HepG2 (cell line): ENCODE data around the gene EFEMP2. TPM values are rescaled to one million over a fixed set of nuclear protein-coding genes. Genes with fewer than 3 reads are reported as not detected.

ENCODE experiments used
- HOXA3 ChIP-seq: sonication (generic); formaldehyde crosslinking; IDR thresholded peaks from 2 replicates; pipeline ENCODE4 v1.5.0; 2020; ENCODE audit warnings: missing genetic modification reagents
- ISL2 ChIP-seq: sonication (generic); formaldehyde crosslinking; IDR thresholded peaks from 2 replicates; pipeline ENCODE4 v1.5.0; 2020; ENCODE audit warnings: missing genetic modification reagents
- NFIC ChIP-seq: IDR thresholded peaks from 2 replicates; pipeline ENCODE4 v1.6.1; 2012; ENCODE audit warnings: mild to moderate bottlenecking, low read length, inconsistent platforms
- PITX1 ChIP-seq: sonication (generic); formaldehyde crosslinking; IDR thresholded peaks from 2 replicates; pipeline ENCODE4 v1.5.1; 2020; ENCODE audit warnings: mild to moderate bottlenecking, missing genetic modification reagents
- REXO4 ChIP-seq: sonication (generic); formaldehyde crosslinking; IDR thresholded peaks from 2 replicates; pipeline ENCODE4 v1.8.0; 2022; ENCODE audit warnings: missing genetic modification reagents, mild to moderate bottlenecking, borderline replicate concordance
- RXRB ChIP-seq: IDR thresholded peaks from 2 replicates; pipeline ENCODE4 v1.6.1; 2016; ENCODE audit warnings: borderline replicate concordance, missing genetic modification reagents, missing compliant biosample characterization
- TBX3 ChIP-seq: fragments of 450-650 bp; IDR thresholded peaks from 2 replicates; pipeline ENCODE4 v1.6.1; 2017; ENCODE audit warnings: antibody characterized with exemption, mild to moderate bottlenecking, inconsistent platforms, borderline replicate concordance
- TP53 ChIP-seq: sonication (generic); formaldehyde crosslinking; conservative IDR thresholded peaks from 2 replicates; pipeline ENCODE4 v1.4.0; 2020; ENCODE audit warnings: missing genetic modification reagents
- ZNF501 ChIP-seq: sonication (generic); formaldehyde crosslinking; IDR thresholded peaks from 2 replicates; pipeline ENCODE4 v1.5.1; 2020; ENCODE audit warnings: mild to moderate bottlenecking, moderate library complexity, missing genetic modification reagents
- ZNF720 ChIP-seq: sonication (generic); formaldehyde crosslinking; IDR thresholded peaks from 2 replicates; pipeline ENCODE4 v1.4.0; 2020; ENCODE audit warnings: missing genetic modification reagents
- polyA plus RNA-seq, 8 experiments: library from polyadenylated mRNA; depleted of rRNA in 3 of 8; stranded (reverse) in 7 of 8; unstranded in 1 of 8; fragments of >200 nt; fragmentation: Illumina TruSeq in 4 of 8; extraction: Trizol in 4 of 8; gene quantifications; 2 replicates each; pipeline versions ENCODE4 v1.2.1 to v1.2.3, GENCODE V29; 2011 to 2016; ENCODE audit warnings: low read depth in 4 of 8, missing spikeins in 1 of 8, mixed read lengths in 1 of 8; ENCODE audit not compliant: insufficient read depth in 1 of 8
- total RNA-seq, 5 experiments: library from RNA; depleted of rRNA; stranded (reverse); fragments of >200 nt; fragmentation: Illumina TruSeq; extraction: Trizol; gene quantifications; 2 replicates each; pipeline ENCODE4 v1.2.3, GENCODE V29; 2016; ENCODE audit warnings: low read depth in 1 of 5
- TF ChIP-seq, protein P1 (sequence below): sonication (generic); formaldehyde crosslinking; IDR thresholded peaks from 2 replicates; pipeline ENCODE4 v1.5.1; 2020; ENCODE audit warnings: mild to moderate bottlenecking, missing genetic modification reagents, moderate library complexity
- TF ChIP-seq, protein P2 (sequence below): sonication (generic); formaldehyde crosslinking; IDR thresholded peaks from 2 replicates; pipeline ENCODE4 v1.8.0; 2022; ENCODE audit warnings: mild to moderate bottlenecking, missing genetic modification reagents, moderate library complexity
- TF ChIP-seq, protein P3 (sequence below): fragments of 450-650 bp; IDR thresholded peaks from 2 replicates; pipeline ENCODE4 v1.6.1; 2016
- TF ChIP-seq, protein P4 (sequence below): sonication (generic); formaldehyde crosslinking; conservative IDR thresholded peaks from 2 replicates; pipeline ENCODE4 v1.4.0; 2020; ENCODE audit warnings: missing genetic modification reagents
- TF ChIP-seq, protein P5 (sequence below): IDR thresholded peaks from 2 replicates; pipeline ENCODE4 v1.6.1; 2012; ENCODE audit warnings: inconsistent platforms
- TF ChIP-seq, protein P6 (sequence below): fragments of 450-650 bp; IDR thresholded peaks from 2 replicates; pipeline ENCODE4 v1.6.1; 2017
- TF ChIP-seq, protein P7 (sequence below): sonication (generic); formaldehyde crosslinking; IDR thresholded peaks from 2 replicates; pipeline ENCODE4; 2020; ENCODE audit warnings: missing genetic modification reagents, mild to moderate bottlenecking, borderline replicate concordance

Gene EFEMP2
- total and polyA plus RNA-seq, 2 of the 13 experiments (the other 11 are each of a cell fraction or from before 2014, with no cell fraction given), result 7.4 to 29.7 TPM

DNA sequence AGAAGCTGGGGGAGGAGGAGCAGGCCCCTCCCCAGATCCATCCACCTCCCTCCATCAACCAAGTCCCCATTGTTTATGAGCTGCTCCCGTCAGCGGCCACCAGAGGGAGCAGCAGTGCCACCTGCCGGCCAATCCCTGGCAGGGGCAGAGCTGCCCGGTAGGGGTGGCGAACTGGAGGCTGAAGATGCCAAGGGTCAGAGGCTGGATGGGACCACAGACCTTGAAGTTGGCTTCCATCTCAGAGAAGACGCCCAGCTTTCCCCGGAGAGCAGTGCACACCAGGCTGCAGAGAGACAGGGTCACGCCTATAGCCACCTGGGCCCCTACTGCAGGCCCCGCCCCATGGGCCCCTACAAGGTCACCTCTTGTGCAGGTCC is 12.1 kb upstream of the EFEMP2 start (continued):
- TF ChIP-seq, protein P1, sequence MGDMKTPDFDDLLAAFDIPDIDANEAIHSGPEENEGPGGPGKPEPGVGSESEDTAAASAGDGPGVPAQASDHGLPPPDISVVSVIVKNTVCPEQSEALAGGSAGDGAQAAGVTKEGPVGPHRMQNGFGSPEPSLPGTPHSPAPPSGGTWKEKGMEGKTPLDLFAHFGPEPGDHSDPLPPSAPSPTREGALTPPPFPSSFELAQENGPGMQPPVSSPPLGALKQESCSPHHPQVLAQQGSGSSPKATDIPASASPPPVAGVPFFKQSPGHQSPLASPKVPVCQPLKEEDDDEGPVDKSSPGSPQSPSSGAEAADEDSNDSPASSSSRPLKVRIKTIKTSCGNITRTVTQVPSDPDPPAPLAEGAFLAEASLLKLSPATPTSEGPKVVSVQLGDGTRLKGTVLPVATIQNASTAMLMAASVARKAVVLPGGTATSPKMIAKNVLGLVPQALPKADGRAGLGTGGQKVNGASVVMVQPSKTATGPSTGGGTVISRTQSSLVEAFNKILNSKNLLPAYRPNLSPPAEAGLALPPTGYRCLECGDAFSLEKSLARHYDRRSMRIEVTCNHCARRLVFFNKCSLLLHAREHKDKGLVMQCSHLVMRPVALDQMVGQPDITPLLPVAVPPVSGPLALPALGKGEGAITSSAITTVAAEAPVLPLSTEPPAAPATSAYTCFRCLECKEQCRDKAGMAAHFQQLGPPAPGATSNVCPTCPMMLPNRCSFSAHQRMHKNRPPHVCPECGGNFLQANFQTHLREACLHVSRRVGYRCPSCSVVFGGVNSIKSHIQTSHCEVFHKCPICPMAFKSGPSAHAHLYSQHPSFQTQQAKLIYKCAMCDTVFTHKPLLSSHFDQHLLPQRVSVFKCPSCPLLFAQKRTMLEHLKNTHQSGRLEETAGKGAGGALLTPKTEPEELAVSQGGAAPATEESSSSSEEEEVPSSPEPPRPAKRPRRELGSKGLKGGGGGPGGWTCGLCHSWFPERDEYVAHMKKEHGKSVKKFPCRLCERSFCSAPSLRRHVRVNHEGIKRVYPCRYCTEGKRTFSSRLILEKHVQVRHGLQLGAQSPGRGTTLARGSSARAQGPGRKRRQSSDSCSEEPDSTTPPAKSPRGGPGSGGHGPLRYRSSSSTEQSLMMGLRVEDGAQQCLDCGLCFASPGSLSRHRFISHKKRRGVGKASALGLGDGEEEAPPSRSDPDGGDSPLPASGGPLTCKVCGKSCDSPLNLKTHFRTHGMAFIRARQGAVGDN (CRISPR knock-in tag), result peak; percentile 72
- TF ChIP-seq, protein P2, sequence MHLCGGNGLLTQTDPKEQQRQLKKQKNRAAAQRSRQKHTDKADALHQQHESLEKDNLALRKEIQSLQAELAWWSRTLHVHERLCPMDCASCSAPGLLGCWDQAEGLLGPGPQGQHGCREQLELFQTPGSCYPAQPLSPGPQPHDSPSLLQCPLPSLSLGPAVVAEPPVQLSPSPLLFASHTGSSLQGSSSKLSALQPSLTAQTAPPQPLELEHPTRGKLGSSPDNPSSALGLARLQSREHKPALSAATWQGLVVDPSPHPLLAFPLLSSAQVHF (CRISPR knock-in tag), result no peak
- TF ChIP-seq ISL2 (CRISPR knock-in tag) (peak; percentile 16; the same call in 1 of the 2 replicates), ZNF501 (peak; percentile 68; the same call in 1 of the 2 replicates), NFIC (no peak), TBX3 (no peak), HOXA3 (CRISPR knock-in tag) (peak; percentile 57; the same call in 1 of the 2 replicates), RXRB (CRISPR knock-in tag) (peak; percentile 45; the same call in 1 of the 2 replicates), TP53 (no peak), PITX1 (CRISPR knock-in tag) (peak; percentile 20; the same call in 1 of the 2 replicates), REXO4 (CRISPR knock-in tag) (no peak), ZNF720 (CRISPR knock-in tag) (no peak)
- TF ChIP-seq, protein P3, sequence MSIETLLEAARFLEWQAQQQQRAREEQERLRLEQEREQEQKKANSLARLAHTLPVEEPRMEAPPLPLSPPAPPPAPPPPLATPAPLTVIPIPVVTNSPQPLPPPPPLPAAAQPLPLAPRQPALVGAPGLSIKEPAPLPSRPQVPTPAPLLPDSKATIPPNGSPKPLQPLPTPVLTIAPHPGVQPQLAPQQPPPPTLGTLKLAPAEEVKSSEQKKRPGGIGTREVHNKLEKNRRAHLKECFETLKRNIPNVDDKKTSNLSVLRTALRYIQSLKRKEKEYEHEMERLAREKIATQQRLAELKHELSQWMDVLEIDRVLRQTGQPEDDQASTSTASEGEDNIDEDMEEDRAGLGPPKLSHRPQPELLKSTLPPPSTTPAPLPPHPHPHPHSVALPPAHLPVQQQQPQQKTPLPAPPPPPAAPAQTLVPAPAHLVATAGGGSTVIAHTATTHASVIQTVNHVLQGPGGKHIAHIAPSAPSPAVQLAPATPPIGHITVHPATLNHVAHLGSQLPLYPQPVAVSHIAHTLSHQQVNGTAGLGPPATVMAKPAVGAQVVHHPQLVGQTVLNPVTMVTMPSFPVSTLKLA, result no peak
- TF ChIP-seq, protein P4, sequence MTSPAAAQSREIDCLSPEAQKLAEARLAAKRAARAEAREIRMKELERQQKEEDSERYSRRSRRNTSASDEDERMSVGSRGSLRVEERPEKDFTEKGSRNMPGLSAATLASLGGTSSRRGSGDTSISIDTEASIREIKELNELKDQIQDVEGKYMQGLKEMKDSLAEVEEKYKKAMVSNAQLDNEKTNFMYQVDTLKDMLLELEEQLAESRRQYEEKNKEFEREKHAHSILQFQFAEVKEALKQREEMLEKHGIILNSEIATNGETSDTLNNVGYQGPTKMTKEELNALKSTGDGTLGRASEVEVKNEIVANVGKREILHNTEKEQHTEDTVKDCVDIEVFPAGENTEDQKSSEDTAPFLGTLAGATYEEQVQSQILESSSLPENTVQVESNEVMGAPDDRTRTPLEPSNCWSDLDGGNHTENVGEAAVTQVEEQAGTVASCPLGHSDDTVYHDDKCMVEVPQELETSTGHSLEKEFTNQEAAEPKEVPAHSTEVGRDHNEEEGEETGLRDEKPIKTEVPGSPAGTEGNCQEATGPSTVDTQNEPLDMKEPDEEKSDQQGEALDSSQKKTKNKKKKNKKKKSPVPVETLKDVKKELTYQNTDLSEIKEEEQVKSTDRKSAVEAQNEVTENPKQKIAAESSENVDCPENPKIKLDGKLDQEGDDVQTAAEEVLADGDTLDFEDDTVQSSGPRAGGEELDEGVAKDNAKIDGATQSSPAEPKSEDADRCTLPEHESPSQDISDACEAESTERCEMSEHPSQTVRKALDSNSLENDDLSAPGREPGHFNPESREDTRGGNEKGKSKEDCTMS (CRISPR knock-in tag), result no peak
- TF ChIP-seq, protein P5, sequence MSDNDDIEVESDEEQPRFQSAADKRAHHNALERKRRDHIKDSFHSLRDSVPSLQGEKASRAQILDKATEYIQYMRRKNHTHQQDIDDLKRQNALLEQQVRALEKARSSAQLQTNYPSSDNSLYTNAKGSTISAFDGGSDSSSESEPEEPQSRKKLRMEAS, result peak; percentile 44; the same call in 1 of the 2 replicates
- TF ChIP-seq, protein P6, sequence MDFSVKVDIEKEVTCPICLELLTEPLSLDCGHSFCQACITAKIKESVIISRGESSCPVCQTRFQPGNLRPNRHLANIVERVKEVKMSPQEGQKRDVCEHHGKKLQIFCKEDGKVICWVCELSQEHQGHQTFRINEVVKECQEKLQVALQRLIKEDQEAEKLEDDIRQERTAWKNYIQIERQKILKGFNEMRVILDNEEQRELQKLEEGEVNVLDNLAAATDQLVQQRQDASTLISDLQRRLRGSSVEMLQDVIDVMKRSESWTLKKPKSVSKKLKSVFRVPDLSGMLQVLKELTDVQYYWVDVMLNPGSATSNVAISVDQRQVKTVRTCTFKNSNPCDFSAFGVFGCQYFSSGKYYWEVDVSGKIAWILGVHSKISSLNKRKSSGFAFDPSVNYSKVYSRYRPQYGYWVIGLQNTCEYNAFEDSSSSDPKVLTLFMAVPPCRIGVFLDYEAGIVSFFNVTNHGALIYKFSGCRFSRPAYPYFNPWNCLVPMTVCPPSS, result no peak
- TF ChIP-seq, protein P7, sequence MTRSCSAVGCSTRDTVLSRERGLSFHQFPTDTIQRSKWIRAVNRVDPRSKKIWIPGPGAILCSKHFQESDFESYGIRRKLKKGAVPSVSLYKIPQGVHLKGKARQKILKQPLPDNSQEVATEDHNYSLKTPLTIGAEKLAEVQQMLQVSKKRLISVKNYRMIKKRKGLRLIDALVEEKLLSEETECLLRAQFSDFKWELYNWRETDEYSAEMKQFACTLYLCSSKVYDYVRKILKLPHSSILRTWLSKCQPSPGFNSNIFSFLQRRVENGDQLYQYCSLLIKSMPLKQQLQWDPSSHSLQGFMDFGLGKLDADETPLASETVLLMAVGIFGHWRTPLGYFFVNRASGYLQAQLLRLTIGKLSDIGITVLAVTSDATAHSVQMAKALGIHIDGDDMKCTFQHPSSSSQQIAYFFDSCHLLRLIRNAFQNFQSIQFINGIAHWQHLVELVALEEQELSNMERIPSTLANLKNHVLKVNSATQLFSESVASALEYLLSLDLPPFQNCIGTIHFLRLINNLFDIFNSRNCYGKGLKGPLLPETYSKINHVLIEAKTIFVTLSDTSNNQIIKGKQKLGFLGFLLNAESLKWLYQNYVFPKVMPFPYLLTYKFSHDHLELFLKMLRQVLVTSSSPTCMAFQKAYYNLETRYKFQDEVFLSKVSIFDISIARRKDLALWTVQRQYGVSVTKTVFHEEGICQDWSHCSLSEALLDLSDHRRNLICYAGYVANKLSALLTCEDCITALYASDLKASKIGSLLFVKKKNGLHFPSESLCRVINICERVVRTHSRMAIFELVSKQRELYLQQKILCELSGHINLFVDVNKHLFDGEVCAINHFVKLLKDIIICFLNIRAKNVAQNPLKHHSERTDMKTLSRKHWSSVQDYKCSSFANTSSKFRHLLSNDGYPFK (CRISPR knock-in tag), result 0 out of 2 replicates have a peak, but pooled peaks have one; percentile 40
